PC-9 (cell line): ENCODE results near the gene PDE10A. TPM values are rescaled to one million over a fixed set of nuclear protein-coding genes. Genes with fewer than 3 reads are reported as not detected.

Source experiments
- BruUV-seq: library from RNA; stranded (reverse); fragments of 400-500 nt; replicated peaks from 2 replicates; lab custom pipeline; 2021; lab: Mats Ljungman, UMichigan
- CTCF ChIA-PET: fragments of 300-600 bp; sonication (Branson Sonifier 250); formaldehyde crosslinking; loops from one replicate; lab custom pipeline; 2022; ENCODE audit warnings: antibody characterized with exemption; lab: Charles Lee
- POLR2A ChIA-PET: fragments of 300-600 bp; sonication (Branson Sonifier 250); formaldehyde crosslinking; loops from one replicate; lab custom pipeline; 2022; ENCODE audit warnings: antibody characterized with exemption; ENCODE audit not compliant: unreplicated experiment; lab: Charles Lee
- DNase-seq, 2 experiments: peaks; one replicate each; pipeline versions ENCODE4 v3.0.0 to v3.0.0-alpha.2; 2015 to 2022; ENCODE audit warnings: mixed read lengths in 1 of 2
- H2AFZ ChIP-seq: fragments of 200-600 bp; sonication (generic); 2 replicates; pipeline ENCODE4 v1.8.1; 2017; ENCODE audit warnings: antibody characterized with exemption
- H3F3A ChIP-seq: fragments of 200-600 bp; sonication (generic); 2 replicates; pipeline ENCODE4 v1.8.1; 2017; ENCODE audit warnings: antibody characterized with exemption, mild to moderate bottlenecking, low read depth; ENCODE audit not compliant: insufficient read depth
- H3K27ac ChIP-seq: fragments of 200-600 bp; sonication (generic); 2 replicates; pipeline ENCODE4 v1.6.1; 2016; ENCODE audit warnings: mixed run types
- H3K27me3 ChIP-seq: fragments of 200-600 bp; sonication (generic); 2 replicates; pipeline ENCODE4 v1.6.1; 2016; ENCODE audit warnings: low read depth, mixed run types; ENCODE audit not compliant: insufficient read depth
- H3K36me3 ChIP-seq: fragments of 200-600 bp; sonication (generic); 2 replicates; pipeline ENCODE4 v1.6.1; 2016; ENCODE audit warnings: low read depth, mixed run types
- H3K4me1 ChIP-seq: fragments of 200-600 bp; sonication (generic); replicated peaks from 2 replicates; pipeline ENCODE4 v1.6.1; 2016; ENCODE audit warnings: mixed run types; ENCODE audit not compliant: insufficient read depth
- H3K4me2 ChIP-seq: fragments of 200-600 bp; sonication (generic); 2 replicates; pipeline ENCODE4 v1.6.1; 2017; ENCODE audit warnings: mixed run types
- H3K4me3 ChIP-seq: fragments of 200-600 bp; sonication (generic); 2 replicates; pipeline ENCODE4 v1.6.1; 2016; ENCODE audit warnings: mixed run types
- H3K79me2 ChIP-seq: fragments of 200-600 bp; sonication (generic); 2 replicates; pipeline ENCODE4 v1.6.1; 2017; ENCODE audit warnings: low read depth, mixed run types
- H3K9me2 ChIP-seq: fragments of 200-600 bp; sonication (generic); 2 replicates; pipeline ENCODE4 v1.8.1; 2017; ENCODE audit warnings: mild to moderate bottlenecking; ENCODE audit not compliant: insufficient read depth
- H3K9me3 ChIP-seq: fragments of 200-600 bp; sonication (generic); 2 replicates; pipeline ENCODE4 v1.8.1; 2016; ENCODE audit warnings: low read depth; ENCODE audit not compliant: insufficient read depth
- H4K20me1 ChIP-seq: fragments of 200-600 bp; sonication (generic); 2 replicates; pipeline ENCODE4 v1.8.1; 2017; ENCODE audit not compliant: insufficient read depth
- EZH2 ChIP-seq: fragments of 200-600 bp; sonication (generic); IDR thresholded peaks from 2 replicates; pipeline ENCODE4 v1.8.0; 2017; ENCODE audit warnings: antibody characterized with exemption, low read depth
- intact Hi-C: fragments of 100-400 bp; cut with micrococcal nuclease; formaldehyde crosslinking; loops from one replicate; pipeline ENCODE4 v1.10.0; 2022; ENCODE audit not compliant: unreplicated experiment
- total RNA-seq: library from RNA; stranded (reverse); gene quantifications from 2 replicates; pipeline ENCODE4 v1.2.3, GENCODE V29; 2021
- TF ChIP-seq, protein P1 (sequence below): fragments of 200-600 bp; sonication (generic); conservative IDR thresholded peaks from 2 replicates; pipeline ENCODE4 v1.6.1; 2017; ENCODE audit warnings: mixed run types, antibody characterized with exemption, mild to moderate bottlenecking, moderate library complexity

PDE10A gene
- total RNA-seq, 1 experiment from 2014 or later, result not detected

DNA sequence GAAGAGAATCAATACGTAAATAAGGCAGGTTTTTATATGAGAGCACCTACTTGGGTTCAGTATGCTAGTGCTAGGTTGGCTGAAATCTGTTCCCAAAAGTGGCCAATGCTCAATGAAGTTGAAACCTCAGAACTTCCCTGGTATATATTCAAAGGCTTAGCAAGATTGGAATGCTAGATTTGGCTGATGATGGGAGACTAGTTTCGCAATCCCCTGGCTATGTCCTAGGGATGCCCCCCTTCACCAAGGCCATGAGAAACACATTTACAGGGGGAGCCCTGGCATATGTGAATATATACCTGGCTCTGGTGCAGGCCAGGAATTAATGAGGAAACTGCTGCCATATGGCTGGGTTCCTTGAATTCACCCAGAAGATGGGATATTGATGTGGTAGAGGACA, 211.2 kb downstream of the PDE10A start:
- BruUV-seq, result no TSS peak
- POLR2A ChIA-PET, result no interaction called here
- 0 out of 2 replicates have a peak, but pooled peaks cover 3% of the 10 kb centered on the region for H3K27me3 ChIP-seq
- H3K9me2 ChIP-seq, result 0 out of 2 replicates have a peak, but pooled peaks cover 3% of the 10 kb centered on the region
- no peak overlapping the region for H3K4me2 ChIP-seq
- intact Hi-C loops, result no loop called here
- no peak overlapping the region for H2AFZ ChIP-seq
- H3K4me1 ChIP-seq, result no peaks in the 10 kb centered on the region
- DNase-seq, result no peak
- no peaks in the 10 kb centered on the region for H3K9me3 ChIP-seq
- H3K27ac ChIP-seq, result no peak overlapping the region
- no peaks in the 10 kb centered on the region for H4K20me1 ChIP-seq
- no peaks in the 10 kb centered on the region for H3K79me2 ChIP-seq
- H3K36me3 ChIP-seq, result no peaks in the 10 kb centered on the region
- no peaks in the 10 kb centered on the region for H3F3A ChIP-seq
- no peak for TF ChIP-seq EZH2
- TF ChIP-seq, protein P1, sequence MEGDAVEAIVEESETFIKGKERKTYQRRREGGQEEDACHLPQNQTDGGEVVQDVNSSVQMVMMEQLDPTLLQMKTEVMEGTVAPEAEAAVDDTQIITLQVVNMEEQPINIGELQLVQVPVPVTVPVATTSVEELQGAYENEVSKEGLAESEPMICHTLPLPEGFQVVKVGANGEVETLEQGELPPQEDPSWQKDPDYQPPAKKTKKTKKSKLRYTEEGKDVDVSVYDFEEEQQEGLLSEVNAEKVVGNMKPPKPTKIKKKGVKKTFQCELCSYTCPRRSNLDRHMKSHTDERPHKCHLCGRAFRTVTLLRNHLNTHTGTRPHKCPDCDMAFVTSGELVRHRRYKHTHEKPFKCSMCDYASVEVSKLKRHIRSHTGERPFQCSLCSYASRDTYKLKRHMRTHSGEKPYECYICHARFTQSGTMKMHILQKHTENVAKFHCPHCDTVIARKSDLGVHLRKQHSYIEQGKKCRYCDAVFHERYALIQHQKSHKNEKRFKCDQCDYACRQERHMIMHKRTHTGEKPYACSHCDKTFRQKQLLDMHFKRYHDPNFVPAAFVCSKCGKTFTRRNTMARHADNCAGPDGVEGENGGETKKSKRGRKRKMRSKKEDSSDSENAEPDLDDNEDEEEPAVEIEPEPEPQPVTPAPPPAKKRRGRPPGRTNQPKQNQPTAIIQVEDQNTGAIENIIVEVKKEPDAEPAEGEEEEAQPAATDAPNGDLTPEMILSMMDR, result no peak
- H3K4me3 ChIP-seq, result no peak overlapping the region
- CTCF ChIA-PET, result no interaction called here

DNA sequence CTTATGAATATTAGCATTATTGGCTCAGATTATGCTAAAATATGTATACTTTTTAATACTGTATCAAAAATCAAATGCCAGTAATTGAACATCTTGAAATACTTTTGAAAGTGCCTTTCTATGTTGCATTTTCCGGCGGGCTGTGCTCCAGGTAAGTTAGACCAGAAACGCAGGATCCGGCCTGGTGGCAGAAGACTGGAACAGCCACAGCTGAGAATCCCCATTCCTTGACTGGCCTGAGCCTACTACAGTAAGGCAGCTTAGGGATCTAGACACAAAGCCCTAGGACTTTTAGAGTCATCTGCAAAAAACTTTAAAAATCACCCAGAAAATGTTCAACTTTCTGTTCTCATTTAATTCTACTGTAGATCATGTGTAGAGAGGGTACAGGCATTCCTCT, 214.8 kb downstream of the PDE10A start:
- Histone ChIP-seq H3K9me3 (no peaks in the 10 kb centered on the region), H3K4me1 (no peaks in the 10 kb centered on the region), H3K27me3 (no peaks in the 10 kb centered on the region), H3K79me2 (no peaks in the 10 kb centered on the region), H3K4me3 (no peak overlapping the region), H3K27ac (no peak overlapping the region), H3K36me3 (no peaks in the 10 kb centered on the region), H2AFZ (no peak overlapping the region), H3F3A (no peaks in the 10 kb centered on the region), H3K4me2 (no peak overlapping the region), H4K20me1 (no peaks in the 10 kb centered on the region), H3K9me2 (0 out of 2 replicates have a peak, but pooled peaks cover 3% of the 10 kb centered on the region)
- ChIA-PET CTCF (no interaction called here), POLR2A (no interaction called here)
- no peak for DNase-seq
- TF ChIP-seq EZH2, result no peak
- TF ChIP-seq, protein P1, result no peak
- intact Hi-C loops, result no loop called here
- BruUV-seq, result no TSS peak

DNA sequence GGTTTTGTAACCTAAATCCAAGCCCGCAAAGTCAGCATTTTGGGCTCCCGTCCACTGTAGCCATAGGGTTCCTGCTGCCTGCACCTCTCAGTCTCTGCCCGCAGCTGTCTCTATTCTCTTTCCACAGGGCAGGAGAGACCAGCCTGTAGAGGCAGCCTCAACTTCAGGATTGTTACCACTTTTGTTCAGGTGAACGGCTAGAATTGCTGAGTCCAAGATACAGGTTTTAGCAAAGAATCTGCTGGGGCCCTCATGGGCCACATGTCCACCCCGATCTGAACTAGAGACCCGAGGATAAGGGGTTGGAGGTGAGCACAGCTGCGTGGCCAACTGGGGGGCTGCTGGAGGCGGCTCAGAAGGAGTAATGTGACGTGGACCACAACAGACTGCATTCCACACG, 215.9 kb downstream of the PDE10A start:
- no peaks in the 10 kb centered on the region for H3K36me3 ChIP-seq
- intact Hi-C loops, result no loop called here
- H3K9me2 ChIP-seq, result 0 out of 2 replicates have a peak, but pooled peaks cover 3% of the 10 kb centered on the region

More for the DNA sequence above, 215.9 kb downstream of the PDE10A start:
- POLR2A ChIA-PET, result no interaction called here
- no peaks in the 10 kb centered on the region for H3F3A ChIP-seq
- BruUV-seq, result no TSS peak
- CTCF ChIA-PET, result no interaction called here
- DNase-seq, result no peak
- H3K4me2 ChIP-seq, result no peak overlapping the region
- no peak overlapping the region for H3K27ac ChIP-seq
- H4K20me1 ChIP-seq, result no peaks in the 10 kb centered on the region
- no peak overlapping the region for H3K4me3 ChIP-seq
- H2AFZ ChIP-seq, result no peak overlapping the region
- H3K9me3 ChIP-seq, result no peaks in the 10 kb centered on the region
- H3K79me2 ChIP-seq, result no peaks in the 10 kb centered on the region
- H3K27me3 ChIP-seq, result no peaks in the 10 kb centered on the region
- TF ChIP-seq EZH2, result no peak
- TF ChIP-seq, protein P1, result no peak
- no peaks in the 10 kb centered on the region for H3K4me1 ChIP-seq
